Calu3 (cell line): ENCODE results near the gene OOSP2. TPM values are rescaled to one million over a fixed set of nuclear protein-coding genes. Genes with fewer than 3 reads are reported as not detected.

Source experiments
- Bru-seq: library from RNA; stranded (reverse); fragments of 400-500 nt; gene quantifications from one replicate; lab custom pipeline; 2021; lab: Mats Ljungman, UMichigan
- BruChase-seq, 2 experiments: library from RNA; stranded (reverse); fragments of 400-500 nt; gene quantifications; one replicate each; lab custom pipeline; 2021; lab: Mats Ljungman, UMichigan
- BruUV-seq: library from RNA; stranded (reverse); fragments of 400-500 nt; replicated peaks from 2 replicates; lab custom pipeline; 2021; lab: Mats Ljungman, UMichigan
- CTCF ChIA-PET: fragments of 300-600 bp; sonication (Branson Sonifier 250); formaldehyde crosslinking; loops from one replicate; lab custom pipeline; 2022; ENCODE audit warnings: antibody characterized with exemption; lab: Charles Lee
- DNase-seq: peaks from one replicate; pipeline ENCODE4 v3.0.0; 2022
- H3K27ac Mint-ChIP-seq: one replicate; pipeline ENCODE4 v1.8.0; 2022; ENCODE audit warnings: mixed read lengths; ENCODE audit not compliant: unreplicated experiment
- H3K27me3 Mint-ChIP-seq: one replicate; pipeline ENCODE4 v1.8.0; 2022; ENCODE audit warnings: mixed read lengths; ENCODE audit not compliant: unreplicated experiment
- H3K36me3 Mint-ChIP-seq: one replicate; pipeline ENCODE4 v1.8.0; 2022; ENCODE audit warnings: mild to moderate bottlenecking, moderate library complexity, mixed read lengths; ENCODE audit not compliant: insufficient read depth, unreplicated experiment
- H3K4me1 Mint-ChIP-seq: one replicate; pipeline ENCODE4 v1.8.0; 2022; ENCODE audit warnings: mild to moderate bottlenecking, low read depth, mixed read lengths; ENCODE audit not compliant: unreplicated experiment
- H3K4me3 Mint-ChIP-seq: one replicate; pipeline ENCODE4 v1.8.0; 2022; ENCODE audit warnings: mild to moderate bottlenecking, low read depth, moderate library complexity, mixed read lengths; ENCODE audit not compliant: unreplicated experiment
- H3K9me3 Mint-ChIP-seq: one replicate; pipeline ENCODE4 v1.8.0; 2022; ENCODE audit warnings: low read depth, mixed read lengths; ENCODE audit not compliant: unreplicated experiment
- CTCF ChIP-seq: fragments of 200-600 bp; IDR thresholded peaks from one replicate; pipeline ENCODE4 v1.8.0; 2022; ENCODE audit warnings: antibody characterized with exemption; ENCODE audit not compliant: unreplicated experiment
- intact Hi-C: fragments of 100-400 bp; cut with micrococcal nuclease; formaldehyde crosslinking; loops from one replicate; pipeline ENCODE4 v1.10.0; 2022; ENCODE audit not compliant: unreplicated experiment
- long read RNA-seq: library from polyadenylated mRNA; stranded (forward); transcript quantifications from one replicate; pipeline ENCODE4 v2.0.0, GENCODE V29; 2022
- total RNA-seq: library from RNA; stranded (reverse); gene quantifications from 2 replicates; pipeline ENCODE4 v1.2.3, GENCODE V29; 2022

OOSP2 gene
- not detected in 2 replicates for total RNA-seq
- Bru-seq, nascent RNA, result not detected
- not detected for BruChase-seq, experiment 1, labeled RNA remaining after a 6-hour chase
- BruChase-seq, experiment 2, labeled RNA remaining after a 2-hour chase, result not detected
- long read RNA-seq, result 0 reads

GRCh38 chr11:60040109-60040508, at the start of gene OOSP2:
OOSP2 (plus strand) TSS chr11:60040409; CDS start chr11:60040460, 51 bp downstream.
- Mint-ChIP-seq H3K36me3 (no peaks in the 10 kb centered on the region), H3K4me3 (no peak within 1 kb of the TSS), H3K27ac (no peak within 1 kb of the TSS), H3K4me1 (no peaks in the 10 kb centered on the region), H3K9me3 (no peaks in the 10 kb centered on the region), H3K27me3 (no peaks in the 10 kb centered on the region)
- no TSS peak for BruUV-seq
- TF ChIP-seq CTCF, result no peak
- intact Hi-C loops, result no loop called here
- no peak for DNase-seq
- CTCF ChIA-PET, result no interaction called here

- H3K27ac Mint-ChIP-seq, result no peak overlapping the region
- CTCF ChIA-PET, result no interaction called here
- no TSS peak for BruUV-seq
- no peaks in the 10 kb centered on the region for H3K27me3 Mint-ChIP-seq
- H3K9me3 Mint-ChIP-seq, result peaks cover 12% of the 10 kb centered on the region
- H3K4me3 Mint-ChIP-seq, result no peak overlapping the region
- no peaks in the 10 kb centered on the region for H3K4me1 Mint-ChIP-seq
- DNase-seq, result no peak
- H3K36me3 Mint-ChIP-seq, result no peaks in the 10 kb centered on the region
- TF ChIP-seq CTCF, result no peak
- intact Hi-C loops, result no loop called here
Measured at GRCh38 chr11:59990421-59990820, 49.8 kb upstream of the OOSP2 start.

DNA sequence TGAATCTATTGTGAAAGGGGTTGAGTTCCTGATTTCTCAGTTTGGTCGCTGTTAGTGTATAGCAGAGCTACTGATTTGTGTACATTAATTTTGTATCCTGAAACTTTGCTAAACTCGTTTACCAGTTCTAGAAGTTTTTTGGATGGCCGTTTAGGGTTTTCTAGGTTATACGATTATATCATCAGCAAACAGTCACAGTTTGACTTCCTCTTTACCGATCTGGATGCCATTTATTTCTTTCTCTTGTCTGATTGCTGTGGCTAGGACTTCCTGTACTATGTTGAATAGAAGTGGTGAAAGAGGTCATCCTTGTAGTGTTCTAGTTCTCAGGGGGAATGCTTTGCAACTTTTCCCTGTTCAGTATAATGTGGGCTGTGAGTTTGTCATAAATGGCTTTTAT, 47.8 kb upstream of the OOSP2 start:
- DNase-seq, result no peak
- no peaks in the 10 kb centered on the region for H3K4me1 Mint-ChIP-seq
- intact Hi-C loops, result no loop called here
- H3K27me3 Mint-ChIP-seq, result no peaks in the 10 kb centered on the region
- no peak for TF ChIP-seq CTCF
- CTCF ChIA-PET, result no interaction called here
- H3K9me3 Mint-ChIP-seq, result peaks cover 12% of the 10 kb centered on the region
- no TSS peak for BruUV-seq
- H3K27ac Mint-ChIP-seq, result no peak overlapping the region
- no peak overlapping the region for H3K4me3 Mint-ChIP-seq
- H3K36me3 Mint-ChIP-seq, result no peaks in the 10 kb centered on the region

- H3K27ac Mint-ChIP-seq, result no peak overlapping the region
- CTCF ChIA-PET, result no interaction called here
- intact Hi-C loops, result loop anchor here (5.0 kb wide), 1 partner anchor 60 kb away; the partner anchor contains the start of gene MS4A3
- no peaks in the 10 kb centered on the region for H3K36me3 Mint-ChIP-seq
- H3K27me3 Mint-ChIP-seq, result no peaks in the 10 kb centered on the region
- no peak for DNase-seq
- no peaks in the 10 kb centered on the region for H3K9me3 Mint-ChIP-seq
- TF ChIP-seq CTCF, result no peak
- no peak overlapping the region for H3K4me3 Mint-ChIP-seq
- BruUV-seq, result no TSS peak
- no peaks in the 10 kb centered on the region for H3K4me1 Mint-ChIP-seq
Measured at GRCh38 chr11:59997800-59998199, 42.4 kb upstream of the OOSP2 start.
